GM18499 (cell line): ENCODE results near the gene RPS19BP1.

Experiments
- ATAC-seq: cut with Tn5 transposase; IDR thresholded peaks from one replicate; pipeline ENCODE4 v1.9.1; 2021; ENCODE audit warnings: moderate number of reproducible peaks; ENCODE audit not compliant: insufficient read depth, unreplicated experiment

RPS19BP1 gene

GRCh38 chr22:39532215-39533073 is at the start of gene RPS19BP1:
Gene RPS19BP1, minus strand, starts transcription at chr22:39532748. Its CDS starts 10 bp downstream, at chr22:39532738.
- peak; percentile 65 for ATAC-seq

DNA sequence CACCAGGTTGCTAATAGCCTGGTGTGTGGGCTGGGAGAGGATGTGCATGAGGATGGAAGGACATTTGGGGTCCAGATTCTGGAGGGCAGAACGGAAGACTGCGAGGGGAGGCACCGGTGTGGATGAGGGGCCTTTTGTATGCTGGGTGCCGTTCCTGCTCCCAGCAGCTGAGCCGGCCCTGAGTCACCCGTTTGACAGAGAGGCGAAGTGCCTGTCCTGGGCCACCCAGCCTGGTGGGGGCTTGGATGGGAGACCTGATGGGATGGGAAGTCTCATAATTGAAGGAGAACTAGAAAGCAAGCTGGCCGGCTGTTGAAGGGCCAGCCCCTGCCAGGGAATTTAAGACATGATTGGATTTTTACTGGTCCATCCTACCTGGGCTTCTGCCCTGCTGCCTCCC is 48.8 kb upstream of the RPS19BP1 start:
- ATAC-seq = no peak

DNA sequence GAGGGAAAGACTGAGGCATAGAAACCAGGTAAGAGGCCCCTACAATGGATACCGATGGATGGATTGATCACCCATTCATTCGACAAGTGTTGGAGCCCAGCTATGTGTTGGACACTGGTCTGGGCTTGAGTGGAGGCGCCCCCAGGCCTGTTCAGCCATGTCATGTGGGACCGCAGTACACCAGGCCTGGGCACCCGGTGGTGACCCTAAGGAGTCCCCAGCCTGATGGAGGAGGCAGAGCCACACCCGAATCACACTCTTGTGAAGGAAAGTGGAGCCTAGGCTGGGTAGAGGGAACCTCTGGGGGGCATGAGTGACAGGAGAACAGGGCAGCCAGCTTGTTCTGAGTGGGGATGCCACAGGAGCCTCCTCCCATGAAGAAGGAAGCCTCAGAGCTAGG is 48.2 kb upstream of the RPS19BP1 start:
- no peak for ATAC-seq

- ATAC-seq = no peak
Observed at GRCh38 chr22:39580006-39580441, 47.5 kb upstream of the RPS19BP1 start.

DNA sequence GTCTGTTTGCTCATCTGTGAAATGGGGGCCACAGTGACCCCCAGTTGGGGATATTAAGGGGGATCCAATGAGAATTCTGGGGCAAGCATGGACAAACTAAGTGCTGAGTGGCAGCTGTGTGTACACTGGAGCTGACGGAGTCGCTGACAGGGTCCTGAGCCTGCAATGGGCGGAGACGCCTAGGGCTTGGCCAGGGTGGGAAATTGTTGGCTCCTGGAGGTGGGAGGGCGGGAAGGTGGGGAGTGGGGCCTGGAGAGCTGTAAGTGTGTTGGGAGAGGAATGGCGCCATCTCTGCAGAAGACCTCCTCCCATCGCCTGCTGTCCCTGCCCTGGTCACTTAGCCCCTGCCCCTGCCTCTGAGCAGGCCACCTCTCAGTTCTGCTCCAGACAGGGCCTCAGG is 45.4 kb upstream of the RPS19BP1 start:
- ATAC-seq = no peak

DNA sequence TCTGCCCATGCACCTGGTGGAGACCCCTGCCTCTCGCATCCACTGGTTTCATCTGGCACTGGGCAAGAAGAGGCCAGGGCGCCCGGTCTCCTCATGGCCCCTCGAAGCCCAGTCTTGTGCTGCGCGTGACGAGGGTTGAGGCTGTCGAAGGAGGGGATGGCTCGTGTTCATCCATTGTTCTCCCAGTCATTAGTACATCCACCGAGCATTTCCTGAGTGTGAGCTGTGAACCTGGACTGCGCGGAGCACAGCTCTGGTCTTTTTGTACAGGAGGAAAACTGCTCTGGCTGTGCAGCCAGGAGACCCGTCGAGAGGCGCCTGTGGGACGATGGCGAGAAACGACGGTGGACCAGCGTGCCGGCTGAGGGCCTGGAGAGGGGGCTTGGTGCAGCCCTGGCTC is 44.8 kb upstream of the RPS19BP1 start:
- ATAC-seq = no peak

DNA sequence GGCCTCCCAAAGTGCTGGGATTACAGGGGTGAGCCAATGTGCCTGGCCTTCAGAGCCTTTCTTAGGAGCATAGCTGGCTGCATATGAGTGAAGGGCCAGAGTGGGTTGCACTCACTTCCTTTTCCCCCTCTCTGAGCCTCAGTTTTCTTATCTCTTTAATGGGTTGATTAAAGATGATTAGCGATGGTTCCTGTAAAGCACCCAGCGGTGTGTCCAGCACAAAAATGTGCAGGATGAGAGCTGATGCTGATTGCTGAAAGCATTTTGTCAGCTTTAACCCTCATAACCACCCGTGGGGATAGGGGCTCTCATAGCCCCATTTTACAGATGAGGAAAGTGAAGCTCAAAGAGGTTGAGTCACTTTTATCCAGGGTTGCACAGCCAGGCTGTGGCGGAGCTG is 43.5 kb upstream of the RPS19BP1 start:
- ATAC-seq = no peak

- no peak for ATAC-seq
Observed at GRCh38 chr22:39575552-39575825, 42.9 kb upstream of the RPS19BP1 start.

GRCh38 chr22:39574779-39575551 is 42.4 kb upstream of the RPS19BP1 start:
- no peak for ATAC-seq

GRCh38 chr22:39571538-39571937 is 39.0 kb upstream of the RPS19BP1 start:
- no peak for ATAC-seq

GRCh38 chr22:39570665-39571064 is 38.1 kb upstream of the RPS19BP1 start, which contains the start of gene CACNA1I:
Gene CACNA1I, plus strand, starts transcription at chr22:39570753. Its CDS starts 0 bp downstream, at chr22:39570753.
- no peak for ATAC-seq

- no peak for ATAC-seq
Observed at GRCh38 chr22:39570226-39570625, 37.7 kb upstream of the RPS19BP1 start.

DNA sequence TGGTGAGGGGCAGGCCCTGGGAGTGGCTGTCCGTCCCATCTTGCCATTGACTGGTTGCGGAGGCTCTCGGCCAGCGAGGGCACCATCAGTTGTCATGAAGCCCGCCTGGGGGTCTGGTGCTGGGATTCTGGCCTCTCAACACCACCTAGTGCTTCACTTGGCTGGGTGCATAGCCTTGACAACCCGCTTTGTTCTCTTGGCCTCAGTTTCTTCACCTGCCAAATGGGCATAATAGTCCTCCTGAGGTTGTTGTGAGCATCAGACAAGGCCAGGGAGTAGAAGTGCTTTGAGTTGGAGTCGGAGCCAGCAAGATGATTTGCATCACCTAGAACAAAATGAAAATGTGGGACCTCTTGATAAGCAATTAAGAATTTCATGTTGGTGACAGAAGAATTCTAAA is 36.5 kb upstream of the RPS19BP1 start:
- no peak for ATAC-seq

DNA sequence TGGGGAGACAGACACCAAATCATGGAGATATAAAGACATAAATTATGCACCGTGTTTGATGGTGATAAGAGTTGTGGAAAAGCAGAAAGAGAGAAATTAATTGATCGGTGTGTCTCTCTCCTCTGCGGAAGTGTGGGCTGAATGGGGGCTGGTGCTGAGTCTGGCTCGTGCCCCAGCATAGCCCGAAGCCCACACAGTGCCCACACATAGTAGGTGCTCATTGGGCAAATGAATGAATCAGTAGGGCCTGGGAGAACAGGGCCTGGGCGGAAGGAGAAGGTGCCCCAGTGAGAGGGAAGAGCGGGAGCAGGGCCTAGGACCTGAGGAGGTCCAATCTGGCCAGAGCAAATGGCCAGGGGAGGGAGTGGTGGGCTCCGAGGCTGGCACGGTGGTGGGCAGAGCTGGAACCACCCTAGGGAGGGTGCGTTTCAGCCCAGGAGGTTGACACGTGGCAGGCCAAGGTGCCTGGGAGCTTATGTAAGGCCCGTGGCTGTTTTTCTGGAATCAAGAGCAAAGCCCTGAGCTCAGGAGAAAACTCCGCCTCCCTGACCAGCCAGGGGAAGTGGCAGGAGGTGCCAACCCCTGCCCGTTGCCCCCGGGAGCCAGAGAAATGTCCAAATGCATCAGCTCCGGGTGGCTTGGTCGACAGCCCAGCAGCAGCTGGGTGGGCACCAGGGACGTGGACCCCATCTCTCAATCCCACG is 35.9 kb upstream of the RPS19BP1 start:
- no peak for ATAC-seq

DNA sequence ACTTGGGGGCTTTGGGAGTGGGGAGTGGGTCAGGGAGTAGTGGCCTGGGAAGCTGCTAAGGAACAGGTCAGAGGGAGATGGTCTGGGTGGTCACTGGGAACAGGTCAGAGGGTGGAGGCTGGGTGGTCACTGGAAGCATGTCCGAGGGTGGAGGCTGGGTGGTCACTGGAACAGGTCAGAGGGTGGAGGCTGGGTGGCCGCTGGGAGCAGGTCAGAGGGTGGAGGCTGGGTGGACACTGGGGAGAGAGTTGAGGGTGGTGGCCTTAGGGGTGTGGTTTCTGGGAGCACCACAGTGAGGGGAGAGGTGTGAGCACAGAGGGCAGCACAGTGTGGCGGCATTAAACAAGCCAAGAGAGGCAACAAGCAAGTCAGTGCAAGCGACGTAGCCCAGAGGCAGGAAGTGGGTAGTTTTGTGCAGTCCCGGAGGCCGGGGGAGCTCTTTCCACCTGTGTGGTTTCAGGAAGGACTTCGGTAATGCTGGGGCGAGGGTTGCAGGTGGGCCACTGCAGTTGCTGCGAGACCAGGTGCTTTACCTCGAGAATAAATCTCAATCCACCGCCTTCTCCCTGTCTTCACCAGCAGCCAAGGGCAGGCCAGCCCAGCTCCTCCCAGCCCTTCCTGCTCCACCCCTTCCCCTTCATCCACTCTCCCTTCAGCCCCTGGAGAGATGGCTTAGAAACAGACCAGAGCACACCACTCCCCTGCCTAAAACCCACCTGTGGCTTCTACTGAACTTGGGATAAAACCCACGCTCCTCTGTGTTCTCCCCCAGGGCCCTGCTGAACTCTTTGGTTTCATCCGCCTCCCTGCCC is 34.8 kb upstream of the RPS19BP1 start:
- ATAC-seq = no peak

- ATAC-seq = no peak
Observed at GRCh38 chr22:39565414-39565944, 32.9 kb upstream of the RPS19BP1 start.

- no peak for ATAC-seq
Observed at GRCh38 chr22:39563571-39564428, 31.3 kb upstream of the RPS19BP1 start.

DNA sequence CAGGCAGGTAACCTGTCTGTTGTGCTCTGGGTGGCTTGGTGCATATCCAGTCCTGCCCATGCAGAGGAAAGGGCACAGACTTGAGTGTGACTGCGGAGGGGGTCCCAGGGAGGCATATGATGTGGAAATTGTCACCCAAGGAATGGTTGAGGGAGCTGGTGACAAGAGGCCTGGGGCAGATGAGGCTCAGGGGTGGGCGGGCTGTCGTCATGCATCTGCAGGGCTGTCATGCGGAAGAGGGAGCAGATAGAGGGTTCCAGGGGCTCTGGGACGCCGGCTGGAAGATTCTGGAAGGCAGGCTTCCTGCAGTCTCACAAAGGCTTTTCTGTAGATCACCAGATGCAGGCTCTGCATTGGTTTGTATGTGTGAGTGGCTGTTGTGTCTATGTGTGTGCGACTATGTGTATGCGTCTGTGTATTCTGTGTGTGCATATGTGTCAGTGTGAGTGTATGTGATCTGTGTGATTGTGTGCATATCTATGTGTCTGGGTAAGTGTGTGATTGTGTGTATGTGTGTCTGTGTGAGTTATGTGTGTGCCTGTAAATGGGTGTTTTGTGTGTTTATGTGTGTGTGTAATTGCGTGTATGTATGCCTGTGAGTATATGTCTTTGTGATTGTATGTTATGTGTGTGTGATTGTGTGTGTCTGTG is 30.4 kb upstream of the RPS19BP1 start:
- ATAC-seq = no peak
